GM19238 (cell line): Measurements from ENCODE around the gene RABAC1.

Experiments used
- DNase-seq: peaks from one replicate; pipeline ENCODE4 v3.0.0; 2011; ENCODE audit warnings: low spot score; ENCODE audit not compliant: insufficient read length

Gene RABAC1

DNA sequence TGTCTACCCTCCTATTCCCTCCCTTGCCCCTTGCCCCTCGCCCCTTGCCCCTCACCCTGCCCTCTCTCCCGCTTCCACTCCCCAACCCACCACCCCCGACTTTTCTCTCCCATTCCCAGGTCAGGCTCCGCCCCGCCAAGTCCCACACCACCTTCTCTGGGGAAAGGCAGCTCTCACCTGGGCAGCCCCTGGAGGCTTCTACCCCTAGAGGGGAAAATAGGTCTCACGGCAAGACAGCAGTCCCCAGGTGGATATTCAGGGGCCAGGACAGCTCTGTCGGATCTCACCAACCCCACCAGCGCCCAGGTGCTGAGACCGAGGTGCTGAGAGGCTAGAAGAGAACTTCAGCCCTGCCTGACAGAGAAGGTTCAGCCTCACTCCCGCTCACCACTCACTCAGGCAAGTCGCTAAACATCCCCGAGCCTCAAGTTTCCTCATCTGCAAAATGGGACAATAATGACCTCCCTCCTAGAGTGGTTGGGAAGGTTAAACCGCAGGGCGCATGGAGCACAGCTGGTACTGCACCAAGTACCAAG is 29.5 kb downstream of the RABAC1 start:
- DNase-seq: no peak

DNA sequence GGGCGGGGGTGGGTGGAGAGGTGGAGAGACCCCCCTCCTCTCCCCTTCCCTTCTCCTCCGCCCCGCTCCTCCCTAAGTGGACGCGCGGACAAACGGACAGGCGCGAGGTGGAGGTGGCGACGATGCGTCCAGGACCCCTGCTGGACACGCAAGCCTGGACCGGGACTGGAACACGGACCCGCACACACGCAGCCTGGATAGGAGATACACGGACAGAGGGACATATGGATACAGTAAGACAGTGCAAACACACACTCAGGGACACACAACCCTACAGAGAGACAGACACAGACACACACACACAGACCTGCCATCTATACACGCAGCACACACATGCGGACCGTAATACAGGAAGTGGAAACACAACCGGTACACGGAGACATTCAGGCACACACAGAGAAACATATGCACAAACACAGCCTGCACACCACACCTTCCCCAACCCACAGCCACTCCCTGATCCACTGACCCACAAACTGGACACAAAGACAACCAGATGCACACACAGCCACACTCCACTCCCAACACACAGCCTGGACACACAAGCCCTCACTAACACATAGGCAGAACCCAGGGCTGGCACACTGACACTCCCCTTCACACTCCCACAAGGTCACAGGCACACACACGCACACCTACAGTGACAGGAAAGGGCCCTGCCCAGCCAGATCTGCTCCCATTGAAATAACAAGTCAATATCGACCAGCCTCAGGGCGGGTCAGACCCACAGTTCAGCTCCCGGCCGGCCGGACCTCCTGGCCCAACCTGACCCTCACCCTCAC is 30.2 kb downstream of the RABAC1 start:
- DNase-seq: no peak

DNA sequence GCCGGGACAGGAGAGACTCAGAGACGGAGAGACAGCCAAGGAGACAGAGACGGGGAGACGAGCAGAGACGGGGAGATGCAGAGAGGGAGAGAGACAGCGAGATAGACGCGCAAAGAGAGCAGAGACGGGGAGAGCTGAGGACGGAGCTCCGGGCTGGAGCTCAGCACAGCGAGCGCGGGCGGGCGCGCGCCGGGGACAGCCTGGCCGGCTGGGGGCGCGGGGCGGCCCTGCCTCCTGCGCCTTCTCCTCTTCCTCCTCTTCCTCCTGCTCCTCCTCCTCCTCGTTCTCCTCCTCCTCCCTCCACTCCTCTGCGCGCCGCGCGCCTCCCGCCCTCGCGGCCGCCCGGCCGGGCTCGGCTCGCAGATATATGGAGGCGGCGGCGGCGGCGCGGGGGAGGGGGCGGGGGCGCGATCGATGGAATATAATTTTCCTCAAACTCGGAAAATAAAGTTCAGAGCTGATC is 30.9 kb downstream of the RABAC1 start, which contains the start of gene ERFL:
ERFL (minus strand) TSS at position 229 of the 463 bp plus-strand sequence. CDS start 15,530 bp downstream, outside the sequence.
- DNase-seq: no peak

DNA sequence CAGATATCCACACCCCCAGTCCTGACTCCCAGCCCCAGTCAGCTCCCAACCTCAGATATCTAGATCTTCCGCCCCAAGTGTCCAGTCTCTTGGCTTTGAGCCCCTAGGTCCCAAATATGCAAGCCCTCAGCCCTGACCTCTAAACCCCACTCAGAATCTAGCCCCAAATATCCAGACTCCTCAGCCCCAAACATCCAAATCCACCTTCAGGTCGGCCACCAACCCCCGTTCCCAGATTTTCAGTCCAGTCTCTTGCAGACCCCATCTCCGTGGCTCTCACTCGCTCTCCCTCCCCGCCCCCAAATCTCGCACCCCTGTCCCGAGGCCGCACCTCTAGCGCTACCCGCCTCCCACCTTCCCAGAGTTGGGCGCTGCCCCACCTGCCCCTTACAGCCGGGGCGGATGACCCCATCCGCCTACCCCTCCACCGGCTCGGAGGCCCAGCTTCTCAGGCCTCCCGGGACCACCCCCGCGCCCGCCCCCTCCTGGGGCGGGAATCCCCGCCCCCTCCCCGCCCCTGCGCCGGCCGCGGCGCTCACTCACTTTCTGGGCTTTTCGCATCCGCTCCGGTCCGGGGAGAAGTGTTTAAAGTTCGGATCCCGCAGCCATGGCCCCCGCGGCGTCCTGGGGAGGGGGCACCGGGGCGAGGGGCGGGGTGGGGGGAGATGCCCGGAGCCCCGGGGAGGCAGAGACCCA is 31.5 kb downstream of the RABAC1 start:
- DNase-seq: no peak

DNA sequence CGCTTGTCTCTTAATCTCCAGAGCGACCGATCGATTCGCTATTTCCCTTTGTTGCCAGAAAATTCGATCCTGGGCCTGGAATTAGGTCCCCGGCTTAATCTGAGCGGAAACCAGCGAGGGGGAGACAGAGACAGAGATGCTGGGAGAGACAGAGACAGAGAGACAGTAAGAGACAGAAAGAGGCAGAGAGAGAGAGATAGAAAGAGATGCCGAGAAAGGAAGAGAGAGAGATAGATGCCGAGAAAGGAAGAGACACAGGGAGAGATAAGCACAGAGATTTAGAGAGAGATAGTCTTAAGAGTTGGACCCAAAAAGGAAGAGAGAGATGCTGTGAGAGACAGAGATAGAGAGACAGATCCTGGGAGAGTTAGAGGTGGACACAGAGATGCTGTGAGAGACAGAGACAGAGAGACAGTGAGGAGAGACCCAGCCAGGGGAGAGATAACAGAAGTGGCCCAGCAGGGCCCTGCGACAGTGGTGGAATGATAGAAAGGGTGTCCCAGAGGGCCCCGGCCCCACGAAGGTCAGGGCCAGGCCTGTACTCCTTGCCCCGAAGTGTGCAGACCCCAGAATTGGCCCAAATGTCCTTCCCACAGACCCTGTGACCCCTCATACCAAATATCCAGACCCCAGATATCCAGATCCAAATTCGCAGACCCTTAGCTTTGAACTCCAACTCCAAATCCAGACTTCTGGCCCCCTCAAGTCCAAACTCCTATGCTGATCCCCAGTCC is 32.2 kb downstream of the RABAC1 start:
- no peak for DNase-seq

DNA sequence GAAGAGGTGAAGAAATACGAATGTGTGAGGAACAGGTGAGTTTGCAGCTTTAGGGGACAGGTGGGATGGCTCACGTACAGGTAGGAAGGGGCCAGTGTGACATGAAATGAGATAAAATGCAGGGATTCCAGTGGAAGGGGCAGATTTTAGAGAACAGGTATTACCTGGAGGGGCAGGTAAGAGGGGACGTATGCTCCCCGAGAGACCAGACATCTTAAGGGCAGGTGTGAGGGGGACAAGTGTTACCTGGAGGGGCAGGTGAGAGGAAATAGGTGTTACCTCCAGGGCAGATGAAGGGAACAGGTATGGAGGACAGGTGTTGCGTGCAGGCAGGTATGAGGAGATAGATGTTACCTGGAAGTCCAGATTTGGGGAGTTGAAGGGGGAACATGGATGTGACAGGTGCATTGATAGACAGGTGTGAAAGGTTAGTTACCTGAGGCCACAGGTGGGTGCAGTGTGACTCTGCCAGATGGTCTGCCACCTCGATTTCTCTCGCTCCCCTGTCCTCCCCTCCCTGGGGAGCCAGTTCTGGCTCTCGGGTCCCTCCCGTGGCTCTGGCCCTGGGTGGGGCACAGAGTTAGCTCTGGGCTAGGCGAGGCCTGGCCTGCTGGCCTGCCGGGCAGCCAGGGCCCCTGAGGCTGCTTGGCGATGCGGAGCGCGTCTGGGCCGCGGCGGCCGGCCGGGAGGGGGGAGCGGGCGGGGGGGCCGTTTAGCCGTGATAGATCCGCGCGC is 32.9 kb downstream of the RABAC1 start:
- DNase-seq: no peak

DNA sequence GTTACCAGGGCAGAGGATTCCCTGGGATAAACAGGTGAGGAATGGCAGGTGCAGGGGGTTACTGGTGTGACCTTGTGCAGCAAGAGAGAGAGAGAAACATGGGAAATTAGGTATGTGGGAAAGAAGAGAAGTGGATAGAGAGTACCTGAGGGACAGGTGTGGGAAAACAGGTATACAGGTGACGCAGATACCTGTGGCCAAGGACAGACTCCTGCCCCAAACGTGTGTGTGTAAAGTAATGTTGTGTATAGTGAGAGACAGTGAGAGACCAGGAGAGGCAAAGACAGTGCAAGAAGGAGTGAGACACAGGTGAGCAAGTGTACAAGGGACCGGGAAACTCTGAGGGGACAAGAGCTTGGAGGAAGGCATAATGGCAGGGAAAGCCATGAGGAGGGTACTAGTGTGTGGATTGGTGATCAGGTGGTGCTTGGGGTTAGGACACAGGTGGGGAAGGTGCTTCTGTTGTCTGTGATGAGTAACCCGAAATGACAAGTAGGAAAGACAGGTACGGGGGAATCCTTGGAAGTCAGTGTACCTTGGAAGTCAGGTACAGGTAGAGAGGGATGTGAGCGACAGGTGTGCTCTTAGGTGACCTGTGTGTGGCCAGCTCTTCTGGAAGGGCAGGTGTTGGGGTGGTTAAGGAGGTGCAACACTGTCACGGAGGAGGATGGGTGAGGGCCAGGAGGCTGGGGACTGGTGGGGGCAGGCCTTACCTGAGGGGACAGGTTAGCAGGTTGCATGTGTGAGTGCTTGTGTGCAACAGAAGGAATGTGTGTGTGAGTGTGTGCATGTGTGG is 33.7 kb downstream of the RABAC1 start:
- DNase-seq: no peak

DNA sequence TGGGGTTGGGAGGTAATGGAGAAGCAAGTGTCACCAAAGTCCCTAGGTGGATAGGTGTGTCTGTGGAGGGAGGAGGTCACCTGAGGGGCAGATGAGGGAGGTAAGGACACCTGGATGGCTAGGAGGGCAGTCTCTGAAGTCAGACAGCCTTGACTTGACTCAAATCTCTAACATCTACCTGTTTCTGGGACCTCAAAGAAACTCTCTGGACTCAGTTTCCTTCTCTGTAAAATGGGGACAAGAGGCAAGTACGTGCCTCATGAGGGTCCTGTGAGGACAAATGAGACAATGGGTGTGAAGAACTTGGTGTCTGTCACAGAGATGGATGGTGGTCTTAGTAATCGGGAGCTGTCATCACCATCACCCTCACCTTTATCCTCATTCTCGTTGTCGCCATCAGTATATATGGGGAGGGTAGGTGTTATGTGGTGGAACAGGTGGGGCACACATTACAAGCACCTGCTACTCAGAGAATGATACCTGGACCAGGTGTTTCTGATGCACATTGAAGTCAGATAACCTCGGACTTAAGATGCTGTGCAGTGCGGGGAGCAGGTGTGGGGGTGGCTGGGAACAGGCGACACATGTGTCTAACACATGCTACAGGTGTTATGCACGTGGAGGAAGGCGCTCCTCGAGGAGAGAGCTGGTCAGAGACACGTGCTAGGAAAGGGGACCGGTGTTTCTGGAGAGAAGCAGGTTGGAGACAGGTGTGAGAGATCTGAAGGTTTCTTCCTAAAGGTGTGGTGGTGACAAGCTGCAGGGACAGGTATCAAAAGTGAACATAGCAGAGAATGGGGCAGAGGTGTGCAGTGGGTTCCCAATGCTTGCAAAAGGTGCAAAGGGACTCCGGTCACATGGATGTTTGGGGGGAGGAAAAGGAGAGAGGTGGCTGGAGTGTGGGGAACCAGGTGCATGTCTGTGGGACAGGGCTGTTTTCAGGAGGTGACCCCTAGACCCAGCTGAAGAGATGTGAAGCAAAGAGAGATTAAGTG is 34.7 kb downstream of the RABAC1 start:
- DNase-seq: no peak

DNA sequence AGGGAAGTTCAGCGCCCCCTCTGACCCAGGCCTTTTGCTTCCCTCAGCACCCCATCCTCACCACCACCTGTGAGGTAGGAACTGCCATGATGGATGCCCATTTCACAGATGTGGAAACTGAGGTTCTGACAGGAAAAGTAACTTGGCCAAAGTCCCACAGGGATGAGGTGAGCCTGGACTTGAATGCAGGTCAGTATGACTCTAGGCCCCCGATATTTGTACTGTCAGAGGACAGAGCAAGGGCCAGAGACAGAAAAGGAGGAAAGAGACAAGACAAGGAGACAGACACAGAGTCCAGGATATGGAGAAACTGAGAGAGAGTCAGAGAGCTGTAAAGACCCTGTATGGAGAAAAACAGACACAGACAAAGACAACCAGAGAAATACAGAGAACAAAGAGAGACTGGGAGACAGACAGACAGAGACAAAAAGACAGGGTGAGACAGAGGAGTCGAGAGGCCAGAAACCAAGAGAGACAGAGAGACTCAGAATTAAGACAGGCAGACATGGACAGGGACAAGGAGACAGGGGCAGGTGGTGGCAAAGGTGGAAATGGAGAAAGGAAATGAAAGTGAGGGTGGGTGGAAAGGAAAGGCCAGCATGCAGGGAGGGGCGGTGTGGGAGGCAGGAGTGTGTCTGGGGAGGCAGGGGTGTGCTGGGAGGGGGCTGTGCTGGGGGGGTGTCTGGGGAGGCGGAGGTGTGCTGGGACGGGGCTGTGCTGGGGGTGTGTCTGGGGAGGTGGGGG is 35.9 kb downstream of the RABAC1 start:
- no peak for DNase-seq

DNA sequence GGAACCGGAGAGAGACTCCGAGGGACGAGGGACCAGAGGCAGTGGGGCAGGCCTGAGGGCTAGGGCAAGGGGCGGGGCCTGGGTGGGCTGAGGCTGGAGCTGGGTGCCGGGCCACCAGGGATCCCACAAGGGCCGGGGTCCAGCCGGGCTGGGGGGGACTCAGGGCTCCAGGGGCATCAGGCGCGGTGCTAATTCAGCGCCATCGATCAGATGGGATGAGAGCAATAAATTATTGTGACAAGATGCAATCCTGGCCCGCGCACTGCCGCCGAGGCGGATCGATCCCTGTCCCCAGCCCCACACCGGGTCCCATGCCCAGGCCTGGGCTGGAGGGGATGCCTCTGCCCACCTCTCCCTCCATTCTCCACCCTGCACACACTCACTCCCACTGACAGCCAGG is 36.5 kb downstream of the RABAC1 start:
- DNase-seq: no peak

DNA sequence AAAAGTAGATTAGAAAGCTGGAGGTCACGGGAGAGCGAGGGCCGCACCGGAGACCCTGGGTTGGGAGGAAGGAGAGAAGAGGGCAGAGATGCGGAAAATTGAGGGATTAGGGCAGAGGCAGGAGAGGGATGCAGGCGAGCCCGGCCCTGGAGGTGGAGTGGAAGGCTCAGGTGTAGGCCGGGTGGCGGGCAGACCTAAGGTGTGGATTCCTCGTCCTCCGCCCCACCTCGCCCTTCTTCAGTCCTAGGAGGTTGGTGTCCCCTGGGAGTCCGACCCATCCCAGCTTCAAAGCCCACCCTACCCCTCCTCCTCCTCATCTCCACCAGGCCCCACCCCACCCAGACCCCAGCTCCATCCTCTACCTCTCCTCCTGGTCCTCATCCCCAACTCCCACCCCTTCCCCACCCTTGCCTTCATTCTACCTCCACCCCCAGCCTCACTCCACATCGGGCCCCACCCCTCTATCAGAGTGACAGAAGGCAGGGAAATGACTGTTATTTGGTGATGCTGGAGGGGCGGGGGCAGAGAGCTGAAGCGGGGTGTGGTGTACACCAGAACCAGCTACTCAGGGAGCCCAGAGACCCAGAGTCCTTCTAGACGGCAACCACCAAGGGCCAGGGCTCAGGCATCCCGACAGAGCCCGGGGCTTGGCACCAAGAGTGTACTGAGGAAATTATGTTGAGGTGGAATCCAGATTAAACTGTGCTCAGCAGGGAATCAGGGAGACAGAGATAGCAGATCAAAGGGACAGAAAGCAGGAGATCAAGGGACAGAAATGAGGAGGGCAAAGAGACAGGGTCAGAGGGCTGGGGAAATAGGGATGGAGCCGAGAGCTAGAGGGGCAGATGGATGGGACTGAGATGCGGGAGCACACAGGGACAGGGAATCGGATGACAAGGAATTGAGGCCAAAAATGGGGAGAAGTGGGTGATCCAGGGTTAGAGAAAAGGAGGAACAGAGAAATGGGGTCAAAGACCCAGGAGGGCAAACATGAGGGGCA is 37.2 kb downstream of the RABAC1 start:
- DNase-seq: no peak

DNA sequence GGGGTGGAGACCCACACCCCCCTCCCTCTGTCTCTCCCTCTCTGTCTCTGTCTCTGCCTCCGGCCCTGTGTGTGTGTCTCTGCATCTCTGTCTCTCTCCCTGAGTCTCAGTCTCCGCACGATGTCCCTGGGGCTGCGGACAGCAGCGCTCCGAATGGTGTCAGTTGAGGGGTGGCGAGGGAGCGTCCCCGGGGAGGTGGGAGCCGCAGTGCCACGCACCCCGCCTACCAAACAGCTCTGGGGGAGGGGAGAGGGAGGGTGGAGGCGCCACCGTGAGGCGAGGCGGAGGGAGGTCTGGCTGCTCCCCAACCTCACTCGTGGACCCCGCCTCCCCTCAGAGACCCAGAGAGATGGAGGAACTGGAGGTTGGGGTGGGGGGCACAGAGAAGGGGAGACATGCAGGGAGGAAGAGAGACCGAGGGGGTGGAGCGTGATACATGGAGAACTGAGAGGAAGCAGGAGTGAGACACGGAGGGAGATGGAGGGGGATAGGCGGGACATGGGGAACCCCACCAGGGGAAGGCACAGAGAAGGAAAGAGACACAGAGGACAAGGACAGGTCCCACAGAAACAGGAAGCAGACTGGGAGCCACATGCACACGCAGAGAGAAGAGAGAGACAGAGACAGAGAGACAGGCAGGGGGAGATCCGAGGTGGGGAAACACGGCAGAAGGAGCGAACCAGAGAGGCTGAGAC is 38.1 kb downstream of the RABAC1 start:
- DNase-seq: no peak

DNA sequence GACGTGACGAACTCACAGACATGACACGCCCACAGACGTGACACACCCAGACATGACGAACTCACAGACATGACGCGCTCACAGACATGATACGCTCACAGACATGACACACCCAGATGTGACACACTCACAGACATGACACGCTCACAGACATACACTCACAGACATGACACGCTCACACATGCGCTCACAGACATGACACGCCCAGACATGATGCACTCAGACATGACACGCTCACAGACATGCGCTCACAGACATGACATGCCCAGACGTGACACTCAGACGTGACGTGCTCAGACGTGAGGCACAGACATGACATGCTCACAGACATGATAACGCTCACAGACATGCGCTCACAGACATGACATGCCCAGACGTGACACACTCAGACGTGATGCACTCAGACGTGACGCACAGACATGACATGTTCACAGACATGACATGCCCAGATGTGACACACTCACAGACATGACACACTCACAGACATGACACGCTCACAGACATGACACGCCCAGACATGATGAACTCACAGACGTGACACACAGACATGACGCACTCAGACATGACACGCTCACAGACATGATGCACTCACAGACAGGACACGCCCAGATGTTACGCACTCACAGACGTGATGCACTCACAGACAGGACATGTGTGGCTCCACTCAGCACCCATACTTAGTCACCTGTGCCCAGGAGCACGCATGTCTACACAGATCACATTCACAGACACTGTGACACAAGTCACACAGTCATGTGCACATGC is 39.0 kb downstream of the RABAC1 start:
- no peak for DNase-seq

DNA sequence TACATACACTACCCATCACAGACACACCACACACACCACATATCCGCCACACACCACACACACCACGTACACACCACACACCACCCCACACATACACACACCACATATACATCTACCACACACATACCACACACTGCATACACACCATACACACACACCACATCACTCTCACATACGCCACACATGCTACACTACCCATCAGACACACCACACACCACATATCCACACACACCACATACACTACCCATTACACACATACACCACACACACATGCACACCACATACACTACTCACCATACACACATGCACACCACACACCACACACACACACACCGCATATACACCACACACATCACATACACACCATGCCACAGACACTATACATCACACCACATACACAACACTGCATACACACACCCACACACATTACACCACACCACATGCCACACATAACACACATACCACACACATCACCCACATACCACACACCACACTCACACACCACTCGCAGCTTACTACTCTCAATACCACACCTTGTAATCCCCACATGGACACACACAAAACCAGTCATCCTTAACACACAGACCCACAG is 40.4 kb downstream of the RABAC1 start:
- DNase-seq: no peak

DNA sequence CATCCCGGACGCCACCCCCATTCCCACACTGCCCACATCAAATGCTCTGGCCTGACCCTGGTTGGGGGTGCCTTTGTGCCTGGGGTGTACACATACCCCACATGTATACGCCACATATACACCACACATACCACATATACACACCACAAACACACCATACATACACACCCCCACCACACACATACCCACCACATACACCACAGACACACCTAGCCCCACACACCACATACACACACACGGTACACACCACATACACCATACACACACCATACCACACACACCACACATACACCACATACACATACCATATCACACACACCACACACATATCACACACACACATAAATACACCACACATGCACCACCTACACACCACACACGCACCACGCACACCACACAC is 41.0 kb downstream of the RABAC1 start:
- no peak for DNase-seq
